ENCODE data around the gene ELP4. TPM values are rescaled to one million over a fixed set of nuclear protein-coding genes. Genes with fewer than 3 reads are reported as not detected.

ELP4 gene
- total RNA-seq, 1 donor from 2014 or later: 15.0 TPM

- no peak for DNase-seq (ENCODE audit: extremely low spot score, unreplicated experiment)
- no peaks in the 10 kb centered on the region for H3K27me3 Mint-ChIP-seq (ENCODE audit: unreplicated experiment)
- H3K4me3 Mint-ChIP-seq (ENCODE audit: unreplicated experiment): no peak overlapping the region
- peaks cover 6% of the 10 kb centered on the region for H3K36me3 Mint-ChIP-seq (ENCODE audit: unreplicated experiment)
- H3K4me1 Mint-ChIP-seq (ENCODE audit: unreplicated experiment): no peaks in the 10 kb centered on the region
- TF ChIP-seq CTCF (IDR thresholded peaks at IDR 0.05): no peak
- H3K9me3 Mint-ChIP-seq (ENCODE audit: unreplicated experiment): no peaks in the 10 kb centered on the region
- H3K27ac Mint-ChIP-seq (ENCODE audit: unreplicated experiment): no peak overlapping the region
Observed at GRCh38 chr11:31531293-31531692, 21.7 kb downstream of the ELP4 start.

GRCh38 chr11:31535479-31535878 is 25.9 kb downstream of the ELP4 start:
- no peaks in the 10 kb centered on the region for H3K9me3 Mint-ChIP-seq (ENCODE audit: unreplicated experiment)
- peaks cover 8% of the 10 kb centered on the region for H3K36me3 Mint-ChIP-seq (ENCODE audit: unreplicated experiment)
- H3K27ac Mint-ChIP-seq (ENCODE audit: unreplicated experiment): no peak overlapping the region
- H3K4me3 Mint-ChIP-seq (ENCODE audit: unreplicated experiment): no peak overlapping the region
- DNase-seq (ENCODE audit: extremely low spot score, unreplicated experiment): no peak
- H3K27me3 Mint-ChIP-seq (ENCODE audit: unreplicated experiment): no peaks in the 10 kb centered on the region
- no peak for TF ChIP-seq CTCF (IDR thresholded peaks at IDR 0.05)
- H3K4me1 Mint-ChIP-seq (ENCODE audit: unreplicated experiment): no peaks in the 10 kb centered on the region

- TF ChIP-seq CTCF (IDR thresholded peaks at IDR 0.05): no peak
- no peak for DNase-seq (ENCODE audit: extremely low spot score, unreplicated experiment)
- no peak overlapping the region for H3K4me3 Mint-ChIP-seq (ENCODE audit: unreplicated experiment)
- no peaks in the 10 kb centered on the region for H3K4me1 Mint-ChIP-seq (ENCODE audit: unreplicated experiment)
- no peaks in the 10 kb centered on the region for H3K27me3 Mint-ChIP-seq (ENCODE audit: unreplicated experiment)
- peaks cover 27% of the 10 kb centered on the region for H3K9me3 Mint-ChIP-seq (ENCODE audit: unreplicated experiment)
- H3K36me3 Mint-ChIP-seq (ENCODE audit: unreplicated experiment): peaks cover 30% of the 10 kb centered on the region
- H3K27ac Mint-ChIP-seq (ENCODE audit: unreplicated experiment): no peak overlapping the region
Observed at GRCh38 chr11:31542862-31543261, 33.3 kb downstream of the ELP4 start.

GRCh38 chr11:31555938-31556337 is 46.4 kb downstream of the ELP4 start:
- Mint-ChIP-seq H3K27ac (ENCODE audit: unreplicated experiment) (no peak overlapping the region), H3K36me3 (ENCODE audit: unreplicated experiment) (peaks cover 2% of the 10 kb centered on the region), H3K9me3 (ENCODE audit: unreplicated experiment) (no peaks in the 10 kb centered on the region), H3K4me3 (ENCODE audit: unreplicated experiment) (no peak overlapping the region), H3K27me3 (ENCODE audit: unreplicated experiment) (no peaks in the 10 kb centered on the region), H3K4me1 (ENCODE audit: unreplicated experiment) (peaks cover 11% of the 10 kb centered on the region)
- no peak for DNase-seq (ENCODE audit: extremely low spot score, unreplicated experiment)
- no peak for TF ChIP-seq CTCF (IDR thresholded peaks at IDR 0.05)

- Mint-ChIP-seq H3K4me3 (ENCODE audit: unreplicated experiment) (no peak overlapping the region), H3K36me3 (ENCODE audit: unreplicated experiment) (peaks cover 2% of the 10 kb centered on the region), H3K4me1 (ENCODE audit: unreplicated experiment) (peaks cover 11% of the 10 kb centered on the region), H3K9me3 (ENCODE audit: unreplicated experiment) (no peaks in the 10 kb centered on the region), H3K27ac (ENCODE audit: unreplicated experiment) (no peak overlapping the region), H3K27me3 (ENCODE audit: unreplicated experiment) (no peaks in the 10 kb centered on the region)
- no peak for TF ChIP-seq CTCF (IDR thresholded peaks at IDR 0.05)
- DNase-seq (ENCODE audit: extremely low spot score, unreplicated experiment): no peak
Observed at GRCh38 chr11:31558001-31558400, 48.4 kb downstream of the ELP4 start.

All from osteocyte (in vitro differentiated cells).